K562 (cell line): ENCODE results near the gene EDN2. TPM values are rescaled to one million over a fixed set of nuclear protein-coding genes. Genes with fewer than 3 reads are reported as not detected.

Experiments used
- ATAC-seq: fragments of 200-7000 bp; cut with Tn5 transposase; 3 replicates; pipeline ENCODE4 v1.9.1; 2020; ENCODE audit warnings: moderate library complexity
- BruUV-seq: library from RNA; stranded (reverse); fragments of 400-500 nt; replicated peaks from 2 replicates; lab custom pipeline; 2021; lab: Mats Ljungman, UMichigan
- CTCF ChIA-PET: fragments of 300-600 bp; formaldehyde crosslinking; extraction: SDS; loops from one replicate; lab custom pipeline; 2021; ENCODE audit warnings: low intra/inter-chr PET ratio; lab: Yijun Ruan, JAX
- POLR2A ChIA-PET: fragments of 300-600, 350-650 bp; sonication (Branson Sonifier 250); formaldehyde crosslinking; extraction: SDS; loops from one replicate; lab custom pipeline; 2021; ENCODE audit warnings: antibody characterized with exemption, inconsistent platforms; lab: Yijun Ruan, JAX
- DNase-seq, 4 experiments: peaks; one replicate each; pipeline versions ENCODE4 v3.0.0 to v3.0.0-alpha.2; 2011 to 2018; ENCODE audit warnings: low spot score in 3 of 4, mixed read lengths in 3 of 4; ENCODE audit errors: extremely low read depth in 1 of 4
- FAIRE-seq: peaks from 2 replicates; lab custom pipeline; 2011; peaks lifted over from hg19 to GRCh38; lab: Jason Lieb, UNC
- H2AFZ ChIP-seq: 2 replicates; pipeline ENCODE4 v1.6.0; 2011; ENCODE audit warnings: low read depth, low read length, control low read depth, inconsistent platforms
- H3K27ac ChIP-seq: fragments of 200-600 bp; 3 replicates; pipeline ENCODE4 v1.8.0; 2011; ENCODE audit warnings: low read depth, mild to moderate bottlenecking, control low read depth, inconsistent platforms, low read length, moderate library complexity, mixed read lengths; ENCODE audit errors: extremely low read depth
- H3K27me3 ChIP-seq, 2 experiments: fragments of 300-600 bp in 1 of 2; 2 replicates in 1 of 2; 3 replicates in 1 of 2; pipeline versions ENCODE4 v1.6.0 to v1.8.0; 2011; ENCODE audit warnings: inconsistent platforms in 2 of 2, low read length in 2 of 2, mild to moderate bottlenecking in 1 of 2, mixed read lengths in 1 of 2, moderate library complexity in 1 of 2; ENCODE audit not compliant: control insufficient read depth in 2 of 2, insufficient read depth in 2 of 2
- H3K36me3 ChIP-seq: fragments of 300-600 bp; 3 replicates; pipeline ENCODE4 v1.8.0; 2011; ENCODE audit warnings: mild to moderate bottlenecking, low read length, inconsistent platforms; ENCODE audit not compliant: control insufficient read depth, insufficient read depth
- H3K4me1 ChIP-seq, 2 experiments: fragments of 200-600 bp in 1 of 2; replicated peaks in 1 of 2; 2 replicates in 1 of 2; 3 replicates in 1 of 2; pipeline versions ENCODE4 v1.5.1 to v1.8.0; 2011; ENCODE audit warnings: inconsistent platforms in 2 of 2, low read length in 2 of 2, mild to moderate bottlenecking in 1 of 2, mixed read lengths in 1 of 2, moderate library complexity in 1 of 2; ENCODE audit not compliant: control insufficient read depth in 2 of 2, insufficient read depth in 2 of 2
- H3K4me2 ChIP-seq: 2 replicates; pipeline ENCODE4 v1.6.1; 2011; ENCODE audit warnings: low read length, control low read depth, inconsistent platforms, mixed read lengths; ENCODE audit not compliant: insufficient read depth
- H3K4me3 ChIP-seq: fragments of 200-600 bp; sonication (generic), shearing (Covaris generic); 2 replicates; pipeline ENCODE4 v1.5.1; 2016; ENCODE audit warnings: control low read depth, inconsistent platforms
- H3K79me2 ChIP-seq: fragments of 200-600 bp; 3 replicates; pipeline ENCODE4 v1.8.0; 2011; ENCODE audit warnings: low read length, inconsistent platforms; ENCODE audit not compliant: control insufficient read depth, insufficient read depth
- H3K9ac ChIP-seq, 2 experiments: 2 replicates each; pipeline versions ENCODE4 v1.6.0 to v1.6.1; 2011; ENCODE audit warnings: low read depth in 2 of 2, low read length in 2 of 2, control low read depth in 1 of 2, inconsistent platforms in 1 of 2, mild to moderate bottlenecking in 1 of 2, mixed read lengths in 1 of 2; ENCODE audit not compliant: insufficient read depth in 1 of 2
- H3K9me1 ChIP-seq: one replicate; pipeline ENCODE4 v1.6.0; 2011; ENCODE audit warnings: inconsistent platforms, mild to moderate bottlenecking, low read length, moderate library complexity; ENCODE audit not compliant: control insufficient read depth, insufficient read depth
- H3K9me3 ChIP-seq: replicated peaks from 2 replicates; pipeline ENCODE4 v1.5.1; 2011; ENCODE audit warnings: low read depth, low read length, inconsistent platforms; ENCODE audit not compliant: control insufficient read depth, insufficient read depth
- H4K20me1 ChIP-seq: replicated peaks from 2 replicates; pipeline ENCODE4 v1.6.1; 2011; ENCODE audit warnings: low read length, inconsistent platforms, mixed read lengths; ENCODE audit not compliant: control insufficient read depth, insufficient read depth
- AFF4 ChIP-seq: sonication (generic); formaldehyde crosslinking; IDR thresholded peaks from 2 replicates; pipeline ENCODE4 v1.8.0; 2023; ENCODE audit warnings: mild to moderate bottlenecking, missing genetic modification reagents
- ATF4 ChIP-seq: fragments of 450-650 bp; formaldehyde crosslinking; IDR thresholded peaks from 2 replicates; pipeline ENCODE4 v1.4.0; 2022; ENCODE audit warnings: mild to moderate bottlenecking, moderate library complexity
- CCNT2 ChIP-seq: IDR thresholded peaks from 2 replicates; pipeline ENCODE4 v1.6.1; 2011; ENCODE audit warnings: borderline replicate concordance, low read depth, mild to moderate bottlenecking, moderate library complexity, mixed read lengths, low read length; ENCODE audit not compliant: insufficient read length; ENCODE audit errors: extremely low read depth
- ELK1 ChIP-seq: sonication (generic); formaldehyde crosslinking; IDR thresholded peaks from 2 replicates; pipeline ENCODE4 v1.8.1; 2022; ENCODE audit warnings: missing genetic modification reagents
- GTF2F1 ChIP-seq: IDR thresholded peaks from 2 replicates; pipeline ENCODE4 v1.6.1; 2011; ENCODE audit warnings: low read depth, low read length, improper control_type of control experiment
- HBP1 ChIP-seq: fragments of 450-650 bp; formaldehyde crosslinking; IDR thresholded peaks from 2 replicates; pipeline ENCODE4 v1.4.0; 2022; ENCODE audit warnings: missing genetic modification characterization
- HLTF ChIP-seq: fragments of 450-650 bp; IDR thresholded peaks from 2 replicates; pipeline ENCODE4 v1.6.1; 2016
- TAL1 ChIP-seq: fragments of 450-650 bp; IDR thresholded peaks from 2 replicates; pipeline ENCODE4 v1.6.1; 2016; ENCODE audit warnings: mild to moderate bottlenecking
- ZFP91 ChIP-seq: sonication (generic); formaldehyde crosslinking; IDR thresholded peaks from 2 replicates; pipeline ENCODE4 v1.8.0; 2022; ENCODE audit warnings: mild to moderate bottlenecking, missing genetic modification reagents
- ZNF778 ChIP-seq: fragments of 450-650 bp; formaldehyde crosslinking; IDR thresholded peaks from 2 replicates; pipeline ENCODE4 v1.4.0; 2020; ENCODE audit warnings: mild to moderate bottlenecking, moderate library complexity
- WGBS: fragments of 100-300 bp; shearing (Covaris generic); methylation state at CpG from one replicate; pipeline ENCODE4 v1.1.6; 2016; ENCODE audit warnings: low coverage, mixed read lengths; ENCODE audit not compliant: insufficient coverage; ENCODE audit errors: missing lambda C conversion rate; 5-methylcytosine and 5-hydroxymethylcytosine counted together
- in situ Hi-C: fragments of 300-500 bp; cut with MboI; formaldehyde crosslinking; loops from 4 replicates; pipeline ENCODE4 v1.15.0; 2018; ENCODE audit warnings: inconsistent platforms, mixed read lengths
- intact Hi-C: fragments of 100-400 bp; cut with micrococcal nuclease; formaldehyde crosslinking; loops from 2 replicates; pipeline ENCODE4 v1.14.2; 2022
- polyA plus RNA-seq, 8 experiments: library from polyadenylated mRNA; depleted of rRNA in 4 of 8; stranded (reverse) in 5 of 8; unstranded in 3 of 8; fragments of >200 nt; fragmentation: Nextera tagmentation in 2 of 8; fragmentation: Illumina TruSeq in 1 of 8; extraction: Ambion mirVana in 2 of 8; extraction: Trizol in 1 of 8; gene quantifications; 2 replicates each; pipeline versions ENCODE4 v1.2.1 to v1.2.3, GENCODE V29; 2011 to 2014; ENCODE audit warnings: inconsistent platforms in 1 of 8, missing spikeins in 1 of 8
- total RNA-seq, 7 experiments: library from RNA; depleted of rRNA in 6 of 7; stranded (reverse); fragments of >200 nt in 6 of 7; fragmentation: Illumina TruSeq in 2 of 7; extraction: Trizol in 2 of 7; gene quantifications; 2 replicates each; pipeline versions ENCODE4 v1.2.1 to v1.2.3, GENCODE V29; 2011 to 2021; ENCODE audit warnings: low replicate concordance in 1 of 7

Gene EDN2
- total and polyA plus RNA-seq, 9 of the 15 experiments (the other 6 are each of a cell fraction or from before 2014, with no cell fraction given), result not detected

- TF ChIP-seq AFF4, result no peak
Observed at GRCh38 chr1:41471658-41472057, 12.8 kb downstream of the EDN2 start (continued).

- CTCF ChIA-PET, result no interaction called here
- in situ Hi-C loops, result no loop called here
- no peaks in the 10 kb centered on the region for H3K4me1 ChIP-seq
- ATAC-seq, result no peak
- no peak overlapping the region for H2AFZ ChIP-seq
- POLR2A ChIA-PET, result interaction anchor here (0.7 to 2.0 kb wide), 2 partner anchors 9 to 14 kb away, joined by 3 to 8 read pairs; no protein-coding TSS in a partner anchor
- H3K4me2 ChIP-seq, result no peak overlapping the region
- no peak overlapping the region for H3K9ac ChIP-seq
- no peak overlapping the region for H3K27ac ChIP-seq
- intact Hi-C loops, result no loop called here
- no TSS peak for BruUV-seq
- H4K20me1 ChIP-seq, result peaks cover 15% of the 10 kb centered on the region; the same call in 1 of the 2 replicates
- H3K27me3 ChIP-seq, result peaks cover 30 to 67% of the 10 kb centered on the region in 2 experiments
- H3K9me1 ChIP-seq, result no peaks in the 10 kb centered on the region
- no peaks in the 10 kb centered on the region for H3K9me3 ChIP-seq
- WGBS, result 3% methylated on average over 5 of the region's 5 CpGs
- DNase-seq, result no peak
- H3K79me2 ChIP-seq, result no peaks in the 10 kb centered on the region
- no peak for FAIRE-seq
- no peak overlapping the region for H3K4me3 ChIP-seq
- H3K36me3 ChIP-seq, result no peaks in the 10 kb centered on the region
- TF ChIP-seq HBP1 (CRISPR knock-in tag) (no peak), ELK1 (CRISPR knock-in tag) (no peak), CCNT2 (no peak), GTF2F1 (no peak), ZNF778 (CRISPR knock-in tag) (no peak), ATF4 (CRISPR knock-in tag) (no peak), HLTF (no peak), TAL1 (no peak), ZFP91 (CRISPR knock-in tag) (no peak)
Observed at GRCh38 chr1:41469706-41470105, 14.8 kb downstream of the EDN2 start.
